Measurements from ENCODE around the gene ZC3H10.

ZC3H10 gene

GRCh38 chr12:56098592-56098991 lies 19.5 kb upstream of the ZC3H10 start:
- TF ChIP-seq EZH2 (optimal IDR thresholded peaks at IDR 0.05; ENCODE audit: low read depth, low read length) (no peak), CTCF (IDR thresholded peaks at IDR 0.05; ENCODE audit: low read length) (no peak), EZH2phosphoT487 (IDR thresholded peaks at IDR 0.05; ENCODE audit: low read length) (no peak)
- Histone ChIP-seq H3K9me3 (replicated peaks; ENCODE audit: insufficient read depth, low read length) (no peaks in the 10 kb centered on the region), H3K9me2 (replicated peaks; ENCODE audit: insufficient read depth, low read length) (no peaks in the 10 kb centered on the region), H2AFZ (ENCODE audit: low read length) (no peak overlapping the region), H3K4me3 (ENCODE audit: low read length) (no peak overlapping the region), H3K27ac (ENCODE audit: low read length) (no peak overlapping the region), H3F3A (ENCODE audit: insufficient read depth, low read length) (0 out of 2 replicates have a peak, but pooled peaks cover under 1% of the 10 kb centered on the region), H3K36me3 (replicated peaks; ENCODE audit: insufficient read depth, low read length) (no peaks in the 10 kb centered on the region), H3K79me2 (ENCODE audit: low read length) (no peaks in the 10 kb centered on the region), H3K9ac (ENCODE audit: low read length) (no peak overlapping the region), H3K4me1 (ENCODE audit: low read length) (peaks cover 3% of the 10 kb centered on the region; the same call in 1 of the 2 replicates), H3K4me2 (ENCODE audit: low read depth, low read length) (no peak overlapping the region), H3K27me3 (replicated peaks; ENCODE audit: insufficient read depth, low read length) (peaks cover 18% of the 10 kb centered on the region), H4K20me1 (ENCODE audit: insufficient read depth, low read length) (no peaks in the 10 kb centered on the region)
- DNase-seq = no peak

GRCh38 chr12:56099787-56100186 lies 18.3 kb upstream of the ZC3H10 start:
- Histone ChIP-seq H3K9me3 (replicated peaks; ENCODE audit: insufficient read depth, low read length) (no peaks in the 10 kb centered on the region), H3K36me3 (replicated peaks; ENCODE audit: insufficient read depth, low read length) (no peaks in the 10 kb centered on the region), H3K27ac (ENCODE audit: low read length) (no peak overlapping the region), H3K4me2 (ENCODE audit: low read depth, low read length) (no peak overlapping the region), H3K4me1 (ENCODE audit: low read length) (peaks cover 4% of the 10 kb centered on the region; the same call in 1 of the 2 replicates), H3K27me3 (replicated peaks; ENCODE audit: insufficient read depth, low read length) (peaks cover 18% of the 10 kb centered on the region; the same call in 1 of the 2 replicates), H3K9me2 (replicated peaks; ENCODE audit: insufficient read depth, low read length) (no peaks in the 10 kb centered on the region), H3F3A (ENCODE audit: insufficient read depth, low read length) (0 out of 2 replicates have a peak, but pooled peaks cover 5% of the 10 kb centered on the region), H3K79me2 (ENCODE audit: low read length) (peaks cover 4% of the 10 kb centered on the region), H3K9ac (ENCODE audit: low read length) (no peak overlapping the region), H3K4me3 (ENCODE audit: low read length) (no peak overlapping the region), H2AFZ (ENCODE audit: low read length) (no peak overlapping the region), H4K20me1 (ENCODE audit: insufficient read depth, low read length) (no peaks in the 10 kb centered on the region)
- no peak for TF ChIP-seq CTCF (IDR thresholded peaks at IDR 0.05; ENCODE audit: low read length)
- no peak for TF ChIP-seq EZH2 (optimal IDR thresholded peaks at IDR 0.05; ENCODE audit: low read depth, low read length)
- TF ChIP-seq EZH2phosphoT487 (IDR thresholded peaks at IDR 0.05; ENCODE audit: low read length) = no peak
- DNase-seq = no peak

GRCh38 chr12:56101045-56101444 lies 17.0 kb upstream of the ZC3H10 start:
- peaks cover 4% of the 10 kb centered on the region; the same call in 1 of the 2 replicates for H3K4me1 ChIP-seq (ENCODE audit: low read length)
- H2AFZ ChIP-seq (ENCODE audit: low read length) = no peak overlapping the region
- H3K27ac ChIP-seq (ENCODE audit: low read length) = no peak overlapping the region
- no peak overlapping the region for H3K9ac ChIP-seq (ENCODE audit: low read length)
- no peaks in the 10 kb centered on the region for H3K9me2 ChIP-seq (replicated peaks; ENCODE audit: insufficient read depth, low read length)
- 0 out of 2 replicates have a peak, but pooled peaks cover 5% of the 10 kb centered on the region for H3F3A ChIP-seq (ENCODE audit: insufficient read depth, low read length)
- no peak for TF ChIP-seq EZH2 (optimal IDR thresholded peaks at IDR 0.05; ENCODE audit: low read depth, low read length)
- no peak for TF ChIP-seq CTCF (IDR thresholded peaks at IDR 0.05; ENCODE audit: low read length)
- no peak for TF ChIP-seq EZH2phosphoT487 (IDR thresholded peaks at IDR 0.05; ENCODE audit: low read length)
- H3K79me2 ChIP-seq (ENCODE audit: low read length) = peaks cover 17% of the 10 kb centered on the region
- H4K20me1 ChIP-seq (ENCODE audit: insufficient read depth, low read length) = no peaks in the 10 kb centered on the region
- H3K27me3 ChIP-seq (replicated peaks; ENCODE audit: insufficient read depth, low read length) = peaks cover 12% of the 10 kb centered on the region; the same call in 1 of the 2 replicates
- no peaks in the 10 kb centered on the region for H3K36me3 ChIP-seq (replicated peaks; ENCODE audit: insufficient read depth, low read length)
- no peak overlapping the region for H3K4me3 ChIP-seq (ENCODE audit: low read length)
- no peak overlapping the region for H3K4me2 ChIP-seq (ENCODE audit: low read depth, low read length)
- H3K9me3 ChIP-seq (replicated peaks; ENCODE audit: insufficient read depth, low read length) = no peaks in the 10 kb centered on the region
- no peak for DNase-seq
